Stimulated activated CD8-positive, alpha-beta memory T cell treated with anti-CD3 and anti-CD28 coated beads, Interleukin-4, amount 100 ng/mL, for 4 hours (primary cell): ENCODE results near the gene ZNF536.

Experiments used
- DNase-seq, 2 donors: peaks; one replicate each; pipeline ENCODE4 v3.0.0-alpha.2; 2020; ENCODE audit warnings: low read depth in 2 of 2, low spot score in 1 of 2

Gene ZNF536

GRCh38 chr19:30557927-30558557 lies 185.9 kb downstream of the ZNF536 start:
- no peak for DNase-seq

- DNase-seq, result no peak
Measured at GRCh38 chr19:30558793-30559192, 186.6 kb downstream of the ZNF536 start.

- DNase-seq, result no peak
Measured at GRCh38 chr19:30559446-30559845, 187.3 kb downstream of the ZNF536 start.

GRCh38 chr19:30562981-30563380 lies 190.8 kb downstream of the ZNF536 start:
- DNase-seq, result no peak

DNA sequence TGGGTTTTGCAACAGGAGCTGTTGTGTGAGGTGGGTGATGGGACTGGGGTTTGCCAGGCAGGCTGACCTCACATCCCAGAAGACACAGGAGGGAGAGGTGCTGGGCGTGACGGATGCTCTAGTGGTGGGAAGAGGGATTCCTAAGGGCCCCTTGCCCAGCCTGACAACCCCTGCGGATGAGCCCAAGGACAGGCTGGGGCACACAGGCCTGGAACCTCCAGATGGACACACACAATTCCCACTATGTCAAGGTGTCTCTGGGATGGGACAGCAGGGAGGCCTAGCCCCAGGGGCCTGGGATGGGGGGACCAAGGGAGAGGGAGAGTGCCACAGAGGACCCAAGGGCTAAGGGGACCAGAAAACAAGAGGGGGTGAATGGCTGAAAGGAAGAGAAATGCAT lies 191.5 kb downstream of the ZNF536 start:
- DNase-seq, result no peak

GRCh38 chr19:30564551-30565011 lies 192.4 kb downstream of the ZNF536 start:
- DNase-seq, result no peak

- DNase-seq, result no peak
Measured at GRCh38 chr19:30565636-30566035, 193.5 kb downstream of the ZNF536 start.

- no peak for DNase-seq
Measured at GRCh38 chr19:30566681-30567420, 194.7 kb downstream of the ZNF536 start.

DNA sequence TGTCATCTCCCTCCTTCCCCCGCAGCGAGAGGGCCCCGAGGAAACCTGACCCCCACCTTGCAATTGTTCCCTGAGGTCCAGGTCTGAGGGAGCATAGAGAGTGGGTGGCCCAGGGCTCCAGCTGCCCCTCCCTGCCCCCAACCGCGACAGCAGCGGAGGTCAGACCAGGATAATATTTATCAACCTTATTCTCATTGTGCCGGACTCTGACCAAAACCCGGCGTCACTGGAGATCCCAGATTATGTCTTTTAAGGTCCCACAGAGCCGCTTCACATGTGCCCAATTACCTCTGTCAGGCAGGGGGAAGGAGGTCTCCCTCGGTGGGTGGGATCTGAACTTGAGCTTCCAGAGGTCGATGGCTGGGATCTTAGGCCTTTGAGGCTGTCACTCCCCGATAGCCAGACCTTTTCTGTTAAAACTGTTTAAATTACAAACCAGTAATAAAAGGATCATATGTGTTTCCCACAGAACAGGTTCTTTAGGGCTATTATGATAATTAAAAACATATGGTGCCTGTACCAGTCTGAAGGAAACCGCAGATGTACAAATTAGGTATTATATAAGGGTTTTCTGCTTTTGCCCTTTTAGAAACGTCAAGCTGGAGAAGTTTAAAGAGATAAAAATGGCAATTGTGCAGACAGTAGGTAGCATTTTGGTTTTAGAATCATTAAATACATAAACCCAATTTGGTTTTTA lies 195.5 kb downstream of the ZNF536 start:
- DNase-seq, result no peak

GRCh38 chr19:30570194-30570593 lies 198.0 kb downstream of the ZNF536 start:
- DNase-seq, result no peak

DNA sequence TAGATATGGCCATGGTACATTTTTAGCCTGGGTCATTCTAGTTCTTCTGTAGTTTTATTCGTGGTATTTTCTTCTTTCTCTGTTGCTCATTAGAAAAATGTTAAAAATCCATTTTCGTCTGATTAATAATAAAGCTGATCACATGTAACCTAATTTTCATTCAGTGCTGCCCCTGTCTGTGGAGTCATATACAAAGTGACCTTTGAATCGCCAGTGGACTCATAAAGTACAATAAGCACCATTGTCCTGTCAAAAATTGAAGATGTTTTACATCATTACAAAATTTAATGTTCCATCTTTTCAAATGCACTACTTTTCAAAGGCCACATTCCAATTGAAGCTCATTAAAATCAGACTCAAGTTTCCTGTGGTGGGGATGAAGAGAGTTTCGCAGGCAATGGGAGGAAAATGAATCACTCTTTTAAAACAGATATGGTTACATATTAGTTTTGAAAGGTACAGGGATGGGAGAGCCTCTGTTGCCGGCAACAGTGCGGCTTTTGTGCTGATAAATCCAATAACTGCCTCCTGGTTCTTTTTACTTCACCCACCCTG lies 205.4 kb downstream of the ZNF536 start:
- no peak for DNase-seq

GRCh38 chr19:30579419-30579818 lies 207.2 kb downstream of the ZNF536 start:
- DNase-seq, result no peak

DNA sequence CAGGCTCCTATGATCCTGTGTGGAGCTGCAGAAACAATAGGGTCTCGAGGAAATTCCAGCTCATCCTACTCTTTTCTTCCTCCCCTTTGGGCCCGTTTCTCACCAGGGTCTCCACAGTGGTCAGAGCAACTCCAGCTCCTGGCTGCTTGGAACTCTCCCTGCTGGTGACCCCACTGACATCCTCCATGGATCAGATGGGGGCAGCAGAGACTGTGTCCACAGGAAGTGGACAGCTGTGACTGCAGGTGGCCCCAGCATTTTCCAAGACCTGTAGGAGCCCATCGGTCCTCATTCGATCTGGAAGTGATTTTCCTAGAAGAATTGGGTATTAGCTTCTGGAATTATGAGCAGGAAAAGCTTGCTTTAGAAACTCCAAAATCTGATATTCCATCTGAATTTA lies 208.5 kb downstream of the ZNF536 start:
- DNase-seq, result no peak

- DNase-seq, result no peak
Measured at GRCh38 chr19:30584090-30584489, 211.9 kb downstream of the ZNF536 start.

DNA sequence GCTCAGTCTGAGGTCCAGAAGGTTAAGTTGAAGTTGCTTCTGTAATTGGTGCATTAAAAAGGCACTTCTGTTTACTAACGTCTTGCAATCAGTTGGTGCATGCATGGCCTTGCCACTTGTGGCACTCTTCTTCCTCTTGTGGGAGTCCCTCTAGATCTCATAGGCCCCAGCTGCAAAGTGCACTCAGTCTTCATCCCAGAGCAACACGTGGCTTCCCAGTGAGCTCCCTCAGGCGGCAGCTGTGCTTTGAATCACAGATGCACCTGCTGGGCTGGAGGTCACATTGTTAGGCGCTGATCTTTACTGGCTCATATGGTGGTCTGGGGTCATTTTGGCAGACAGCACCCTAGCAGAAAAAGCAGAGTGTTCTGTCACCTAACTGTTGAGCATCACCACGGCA lies 215.7 kb downstream of the ZNF536 start:
- DNase-seq, result no peak

DNA sequence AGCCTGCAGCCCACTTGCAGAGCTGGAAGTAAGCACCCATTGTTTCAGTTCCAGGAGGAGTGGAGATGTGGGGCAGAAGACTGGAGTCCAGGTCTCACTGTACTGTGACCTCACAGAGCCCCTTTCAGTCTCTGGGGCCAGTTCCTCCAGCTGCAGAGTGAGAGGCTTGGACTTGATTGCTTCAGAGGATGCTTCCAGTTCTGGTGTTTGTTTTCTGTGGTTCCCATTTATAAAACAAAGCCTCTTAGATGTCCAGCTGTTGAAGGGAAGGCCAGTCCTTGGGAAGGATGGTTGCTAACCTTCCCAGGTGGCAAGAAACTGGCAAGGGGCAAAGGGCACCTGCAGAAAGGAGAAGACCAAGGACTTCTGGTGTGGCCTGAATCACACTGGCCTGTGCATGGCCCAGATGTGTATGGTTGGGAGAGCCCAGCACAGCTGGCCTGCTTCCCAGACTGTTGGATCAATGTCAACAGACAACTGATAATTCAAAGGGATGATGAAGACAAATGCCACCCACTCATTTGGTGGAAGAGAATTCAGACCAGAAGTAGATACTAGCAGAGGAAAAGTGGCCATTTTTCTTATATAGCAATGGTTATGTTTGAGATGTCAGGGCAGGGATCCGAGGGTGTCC lies 218.5 kb downstream of the ZNF536 start:
- no peak for DNase-seq

DNA sequence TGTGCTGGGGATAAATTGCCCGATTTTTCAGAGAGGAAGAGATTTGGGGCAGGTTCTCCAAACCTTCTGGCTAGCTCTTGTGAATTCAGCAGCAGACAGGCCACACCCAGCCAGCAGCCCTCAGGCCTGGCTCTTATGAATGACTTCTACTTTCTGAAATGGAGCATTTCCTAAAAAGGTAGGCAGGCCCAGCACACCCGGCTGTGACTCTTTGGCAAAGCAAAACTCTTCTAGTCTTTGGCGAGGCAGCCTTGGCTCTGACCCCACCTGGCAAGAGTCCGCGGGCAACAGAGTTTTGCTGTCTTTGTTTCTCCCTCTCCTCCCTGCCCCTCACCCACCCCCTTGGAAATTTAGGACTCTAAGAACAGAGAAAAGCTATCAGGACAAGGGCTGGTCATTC lies 221.2 kb downstream of the ZNF536 start:
- DNase-seq, result no peak

DNA sequence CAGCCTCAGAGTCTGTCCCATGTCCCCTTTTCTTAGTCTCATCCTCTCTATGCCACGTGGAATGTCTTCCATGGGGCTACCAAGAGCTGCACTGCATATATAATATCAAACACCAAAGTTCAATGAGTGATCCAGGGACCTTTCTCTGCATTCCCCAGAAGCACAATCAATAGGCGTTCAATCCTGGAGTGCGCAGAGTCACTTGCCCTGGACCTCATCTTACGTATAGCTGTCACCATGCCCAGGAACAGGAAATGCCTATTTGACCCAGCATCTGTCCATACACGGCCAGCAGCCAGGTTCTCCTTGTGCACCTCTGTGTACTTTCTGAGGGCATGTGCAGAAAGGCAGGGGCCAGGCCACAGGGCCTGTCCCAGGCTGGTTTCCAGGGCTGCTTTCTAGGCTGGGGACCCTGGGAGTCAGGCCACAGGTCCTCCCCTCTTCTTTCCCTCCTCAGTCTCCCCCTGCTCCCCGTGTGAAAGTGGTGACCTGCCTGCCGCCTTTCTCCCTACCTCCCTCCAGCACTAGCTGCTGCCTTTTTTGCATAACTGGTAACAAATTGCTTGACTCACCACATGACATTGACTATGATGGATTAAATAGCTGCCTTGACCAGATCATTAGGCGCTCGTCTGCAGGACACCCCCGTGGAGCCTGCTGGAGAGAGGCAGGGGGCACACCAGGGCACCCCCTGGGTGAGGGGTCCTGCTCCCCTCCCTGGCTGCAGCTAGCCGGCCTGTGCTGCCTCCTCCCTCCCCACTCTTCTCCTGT lies 222.0 kb downstream of the ZNF536 start:
- DNase-seq, result no peak

DNA sequence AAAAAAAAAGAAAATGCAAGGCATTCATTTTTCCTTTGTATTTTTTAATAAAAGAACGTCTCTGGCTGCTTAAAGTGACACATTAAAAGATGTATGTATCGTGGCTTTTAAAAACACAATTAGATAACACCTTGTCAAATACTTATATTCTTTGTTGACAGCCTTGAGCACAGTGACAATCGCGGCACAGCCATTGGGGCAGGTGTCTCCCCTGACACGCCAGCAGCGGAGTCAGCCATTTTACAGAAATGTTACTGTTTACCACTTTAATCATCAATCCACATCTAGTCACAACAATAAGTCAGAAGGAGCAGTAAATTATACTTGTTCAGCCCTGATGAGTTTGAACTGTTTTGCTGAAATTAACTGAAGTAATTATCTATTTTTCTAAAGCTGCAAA lies 224.1 kb downstream of the ZNF536 start:
- no peak for DNase-seq

DNA sequence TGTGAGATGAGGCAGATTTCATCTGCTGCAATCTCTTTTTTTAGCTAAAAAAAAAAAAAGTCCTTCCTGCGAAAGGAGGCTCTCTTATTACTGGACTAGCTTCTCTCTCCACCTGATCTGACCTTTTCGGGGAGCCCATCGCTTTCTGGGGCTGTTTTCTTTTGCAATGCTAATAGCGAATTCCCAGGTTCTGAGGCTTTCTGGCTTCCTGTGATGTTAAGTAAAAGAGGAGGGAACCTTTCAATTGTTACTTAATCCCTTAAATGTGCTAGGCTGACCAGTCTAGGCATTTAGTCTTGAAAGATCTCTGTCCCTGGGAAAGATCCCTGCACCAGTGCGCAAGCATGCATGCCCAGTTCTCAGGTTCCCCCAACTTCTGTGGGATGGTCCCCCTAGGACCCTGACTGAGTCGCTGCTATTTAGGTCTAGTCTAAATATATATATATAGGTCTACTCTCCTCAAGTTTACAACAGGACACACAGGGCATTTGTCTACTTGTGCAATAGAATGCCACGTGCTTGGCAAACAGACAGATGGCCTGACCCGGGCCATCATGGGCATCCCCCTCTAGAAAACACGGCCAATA lies 224.7 kb downstream of the ZNF536 start:
- no peak for DNase-seq
